Right kidney (tissue), 1 donor: ENCODE results near the gene RPS6KC1.
A peak's percentile ranks its signal among the peaks of the same experiment; 100 is the strongest.
"Not testable (repeated sequence)": the region's sequence is repeated elsewhere in the genome, so short reads cannot be mapped to it uniquely, and the experiment has no call there.

ENCODE experiments used
- DNase-seq: peaks from one replicate; pipeline ENCODE4 v3.0.0-alpha.2; 2016

RPS6KC1 gene

DNA sequence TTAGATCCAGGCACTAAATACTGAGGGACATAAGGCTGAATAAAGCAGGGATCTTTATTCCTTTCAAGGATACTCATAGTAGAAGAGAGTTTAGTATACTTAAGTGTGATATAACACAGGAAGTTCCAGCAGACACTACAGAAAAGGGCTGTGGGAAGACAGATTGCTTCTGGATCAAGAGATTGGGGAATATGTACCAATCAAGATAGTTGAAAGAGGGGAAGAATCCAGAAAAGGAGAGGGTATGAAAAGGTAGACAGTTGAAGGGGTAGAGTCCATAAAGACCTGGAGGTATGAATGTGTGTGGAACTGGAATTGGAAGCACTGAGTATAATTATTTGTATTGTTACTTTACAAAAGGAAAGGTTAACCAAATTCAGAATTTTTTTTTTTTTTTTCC, 2.4 kb downstream of the RPS6KC1 start:
- no peak for DNase-seq

DNA sequence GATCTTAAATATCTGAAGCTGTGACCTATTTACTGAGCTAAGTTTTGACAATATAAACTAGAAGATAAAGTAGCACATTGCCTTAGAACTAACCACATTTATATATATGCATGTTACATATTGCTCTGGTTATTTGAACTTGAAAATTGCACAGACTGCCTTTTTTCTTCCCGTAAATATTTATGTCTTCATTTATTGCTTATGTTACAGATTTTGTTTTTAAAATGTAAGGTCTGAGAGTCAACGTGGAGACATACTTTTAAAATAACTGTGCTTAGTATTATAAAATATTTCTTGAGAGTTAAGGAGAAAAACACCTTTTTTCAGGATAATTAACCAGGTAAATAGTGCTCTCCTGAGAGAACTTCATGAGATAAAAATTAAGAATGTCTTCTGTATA, 3.1 kb downstream of the RPS6KC1 start:
- DNase-seq = no peak

DNA sequence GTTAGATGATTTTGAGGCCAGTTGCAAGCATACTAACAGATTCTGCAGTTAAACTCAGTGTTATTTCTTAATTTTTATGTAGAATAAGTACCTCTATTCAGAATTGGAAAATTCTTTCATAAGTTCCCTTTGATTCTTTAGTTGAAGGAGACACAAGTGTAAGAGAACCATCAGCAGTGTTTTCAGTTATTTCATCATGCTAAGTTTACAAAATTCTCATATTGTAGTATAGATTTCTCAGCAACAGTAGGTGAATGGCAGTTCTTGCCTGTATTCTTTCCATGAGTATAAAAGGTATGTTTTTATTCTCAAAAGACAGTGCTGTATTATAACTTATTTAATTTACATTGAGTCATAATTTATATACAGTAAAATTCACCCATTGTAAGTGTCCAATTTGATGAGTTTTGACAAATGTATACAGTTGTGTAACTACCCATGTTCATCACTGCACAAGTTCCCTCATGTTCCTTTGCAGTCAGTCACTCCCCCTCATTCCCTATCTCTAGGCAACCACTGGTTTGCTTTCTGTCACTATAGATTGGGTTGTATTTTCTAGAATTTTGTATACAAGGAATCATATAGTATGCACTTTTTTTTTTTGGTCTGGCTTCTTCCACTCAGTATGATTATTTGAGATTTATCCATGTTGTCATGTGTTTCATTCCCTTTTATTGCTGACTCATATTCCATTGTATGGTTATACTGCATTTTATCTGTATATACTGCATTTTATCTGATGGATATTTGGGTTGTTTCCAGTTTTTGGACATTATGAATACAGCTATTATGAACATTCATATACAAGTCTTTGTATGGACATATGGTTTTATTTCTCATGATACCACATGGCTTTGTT, 3.9 kb downstream of the RPS6KC1 start:
- no peak for DNase-seq

DNA sequence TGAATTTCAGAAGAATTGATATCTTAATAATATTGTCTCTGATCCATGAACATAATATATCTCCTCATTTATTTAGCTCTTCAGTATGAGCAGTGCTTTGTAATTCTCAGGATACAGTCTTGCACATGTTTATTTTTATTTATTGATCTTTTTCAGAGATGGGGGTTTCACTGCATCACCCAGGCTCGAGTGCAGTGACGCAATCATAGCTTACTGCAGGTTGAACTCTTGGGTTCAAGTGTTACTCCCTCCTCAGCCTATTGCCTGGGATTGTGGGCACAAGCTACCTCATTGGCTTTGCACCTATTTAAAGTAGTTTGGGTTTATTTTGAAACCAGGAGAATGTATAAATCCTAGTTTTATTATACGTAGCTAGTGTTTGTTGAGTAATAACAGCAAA, 4.7 kb downstream of the RPS6KC1 start:
- no peak for DNase-seq

DNA sequence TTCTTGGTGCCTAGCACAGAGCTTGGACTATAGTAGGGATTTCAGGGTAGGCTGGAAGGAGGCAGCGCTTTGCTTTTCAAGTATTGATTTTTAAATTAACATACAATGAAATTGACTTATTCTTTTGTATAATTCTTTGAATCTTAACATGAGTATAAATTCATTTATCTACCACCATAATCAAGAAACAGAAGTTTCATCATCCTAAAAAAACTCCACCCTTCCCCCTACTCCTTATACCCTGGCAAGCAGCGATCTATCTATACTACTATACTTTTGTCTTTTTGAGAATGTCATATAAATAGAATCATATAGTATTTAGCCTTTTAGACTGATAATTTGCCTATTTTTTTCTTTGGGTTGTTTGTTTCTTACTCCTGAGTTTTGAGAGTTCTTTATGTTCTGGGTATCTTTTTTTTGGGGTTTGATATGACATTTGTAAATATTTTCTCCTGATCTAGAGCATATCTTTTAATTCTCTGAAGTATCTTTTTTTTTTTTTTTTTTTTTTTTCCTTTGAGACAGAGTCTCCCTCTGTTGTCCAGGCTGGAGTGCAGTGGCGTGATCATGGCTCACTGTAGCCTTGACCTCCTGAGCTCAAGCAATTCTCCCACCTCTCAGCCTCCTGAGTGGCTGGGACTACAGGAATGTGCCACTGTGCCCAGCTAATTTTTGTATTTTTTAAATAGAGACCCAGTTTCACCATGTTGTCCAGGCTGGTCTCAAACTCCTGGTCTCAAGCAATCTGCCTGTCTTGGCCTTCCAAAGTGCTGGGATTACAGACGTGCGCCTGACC, 6.4 kb downstream of the RPS6KC1 start:
- DNase-seq = no peak

DNA sequence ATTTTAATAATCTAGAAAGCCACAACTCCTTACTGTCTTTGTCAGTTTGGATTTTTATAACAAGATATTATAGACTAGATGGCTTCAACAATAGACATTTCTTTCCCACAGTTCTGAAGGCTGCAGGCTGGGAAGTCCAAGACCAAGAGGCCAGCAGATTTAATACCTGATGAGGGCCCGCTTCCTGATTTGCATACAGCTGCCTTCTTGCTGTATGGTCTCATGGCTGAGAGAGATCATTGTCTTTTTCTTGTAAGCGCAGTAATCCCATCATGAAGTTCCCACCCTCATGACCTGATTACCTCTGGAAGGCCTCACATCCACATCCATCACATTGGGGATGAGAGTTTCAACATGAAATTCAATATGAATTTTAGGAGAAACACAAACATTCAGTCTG, 9.8 kb downstream of the RPS6KC1 start:
- DNase-seq = no peak

DNA sequence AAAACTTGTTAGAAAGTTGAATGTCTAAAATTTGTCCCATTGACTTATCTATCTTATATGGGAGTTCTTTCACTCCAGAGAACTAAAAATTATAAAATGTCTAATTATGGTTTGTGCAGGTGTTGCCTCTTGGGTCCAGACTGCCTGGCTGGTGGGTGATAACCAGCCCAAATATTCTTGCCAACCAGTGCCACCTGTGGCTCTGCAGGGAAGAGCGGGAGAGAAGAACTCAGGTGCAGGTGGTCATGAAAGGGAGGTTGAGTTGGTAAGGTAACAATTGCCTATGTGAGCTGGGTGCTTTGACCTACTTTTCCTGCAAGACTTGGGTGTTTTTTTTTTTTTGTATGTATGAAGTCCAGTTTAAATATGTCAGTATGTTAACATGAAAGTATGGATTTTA, 10.2 kb downstream of the RPS6KC1 start:
- DNase-seq = no peak

DNA sequence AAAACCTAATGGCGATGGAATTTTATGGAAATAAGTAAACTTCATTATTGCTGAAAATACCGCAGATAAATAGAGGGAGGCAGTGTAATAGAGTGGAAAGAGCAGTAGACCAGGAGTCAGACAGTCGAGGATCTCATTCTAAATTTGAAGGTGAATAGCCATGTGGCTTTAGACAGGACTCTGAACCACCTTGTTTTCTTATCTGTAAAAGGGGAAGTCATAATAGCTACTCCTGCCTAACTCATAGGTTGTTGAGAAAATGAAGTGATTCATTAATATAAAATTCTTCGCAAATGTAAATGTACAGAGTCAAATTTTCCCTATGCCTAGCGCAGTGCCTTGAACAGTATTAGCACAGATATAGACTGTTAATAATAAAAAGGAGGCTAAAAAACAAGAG, 14.8 kb downstream of the RPS6KC1 start:
- DNase-seq = no peak

DNA sequence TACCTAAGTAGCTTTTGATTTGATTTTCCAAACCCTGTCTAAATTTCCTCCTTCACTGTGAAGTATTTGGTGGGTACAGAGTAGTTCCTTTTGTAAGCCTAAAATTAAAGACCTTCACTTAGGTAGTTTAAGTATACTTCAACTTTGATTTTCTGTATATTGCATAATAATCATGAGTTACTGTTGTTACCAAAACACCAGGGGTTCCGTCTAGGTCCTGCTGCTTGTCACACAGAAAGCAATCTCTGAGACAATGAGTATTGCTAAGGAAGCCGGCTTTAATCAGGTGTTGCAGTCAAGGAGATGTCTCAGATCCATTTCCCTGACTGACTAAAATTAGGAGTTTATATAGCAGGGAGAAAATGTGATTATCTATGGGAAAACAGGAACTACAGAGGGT, 15.3 kb downstream of the RPS6KC1 start:
- DNase-seq = no peak

DNA sequence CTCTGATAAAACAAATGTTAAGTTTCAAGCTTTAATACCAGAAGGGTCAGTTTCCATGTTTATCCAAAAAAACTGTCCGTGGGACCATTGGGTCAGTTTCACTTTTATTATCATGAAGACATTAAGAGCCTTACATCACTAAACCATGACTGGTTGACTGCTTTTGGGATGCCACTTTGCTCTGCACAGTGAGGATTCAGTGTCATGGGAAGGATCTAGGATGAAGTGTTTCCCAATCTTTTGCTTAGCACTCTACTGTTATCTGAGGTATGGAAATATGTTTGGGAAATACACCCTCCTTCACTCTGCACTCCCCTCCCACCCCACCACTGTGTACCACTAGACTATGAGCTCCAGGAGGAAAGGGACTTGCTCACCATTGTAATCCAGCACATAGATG, 16.3 kb downstream of the RPS6KC1 start:
- DNase-seq = no peak

DNA sequence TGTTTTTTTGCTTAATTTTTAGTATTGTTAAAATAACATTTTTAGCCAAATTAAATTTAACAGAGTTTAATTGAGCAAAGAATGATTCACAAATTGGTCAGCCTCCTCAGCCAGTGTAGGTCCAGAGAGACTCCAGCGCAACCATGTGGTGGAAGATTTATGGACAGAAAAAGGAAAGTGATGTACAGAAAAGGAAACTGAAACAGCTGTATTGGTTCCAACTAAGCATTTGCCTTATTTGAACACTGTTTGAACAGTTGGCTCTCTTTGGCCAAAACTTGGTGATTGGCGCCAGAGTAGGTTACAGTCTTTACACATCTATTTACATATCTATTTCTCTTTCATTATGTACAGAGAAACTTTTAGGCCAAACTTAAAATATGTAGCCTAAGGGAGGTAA, 19.4 kb downstream of the RPS6KC1 start:
- peak; percentile 2 for DNase-seq

DNA sequence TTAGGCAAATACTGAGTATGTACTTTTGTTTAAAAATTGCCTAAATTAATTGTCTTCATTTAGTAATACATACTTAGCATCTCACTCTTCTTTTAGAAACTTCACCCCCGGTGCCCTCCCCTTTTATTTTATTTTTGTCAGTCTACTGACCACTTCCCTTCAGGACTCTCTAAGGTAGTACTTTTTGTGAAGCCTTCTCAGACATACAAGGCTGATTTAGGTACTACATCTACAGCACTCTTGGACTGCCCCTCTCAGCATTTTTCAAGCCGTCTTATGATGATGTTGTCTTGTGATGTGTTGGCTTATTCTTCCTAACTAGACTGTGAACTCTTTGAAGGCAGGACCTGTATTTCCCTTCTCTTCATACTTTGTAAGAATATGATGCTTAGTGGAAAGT, 24.7 kb downstream of the RPS6KC1 start:
- DNase-seq = no peak

DNA sequence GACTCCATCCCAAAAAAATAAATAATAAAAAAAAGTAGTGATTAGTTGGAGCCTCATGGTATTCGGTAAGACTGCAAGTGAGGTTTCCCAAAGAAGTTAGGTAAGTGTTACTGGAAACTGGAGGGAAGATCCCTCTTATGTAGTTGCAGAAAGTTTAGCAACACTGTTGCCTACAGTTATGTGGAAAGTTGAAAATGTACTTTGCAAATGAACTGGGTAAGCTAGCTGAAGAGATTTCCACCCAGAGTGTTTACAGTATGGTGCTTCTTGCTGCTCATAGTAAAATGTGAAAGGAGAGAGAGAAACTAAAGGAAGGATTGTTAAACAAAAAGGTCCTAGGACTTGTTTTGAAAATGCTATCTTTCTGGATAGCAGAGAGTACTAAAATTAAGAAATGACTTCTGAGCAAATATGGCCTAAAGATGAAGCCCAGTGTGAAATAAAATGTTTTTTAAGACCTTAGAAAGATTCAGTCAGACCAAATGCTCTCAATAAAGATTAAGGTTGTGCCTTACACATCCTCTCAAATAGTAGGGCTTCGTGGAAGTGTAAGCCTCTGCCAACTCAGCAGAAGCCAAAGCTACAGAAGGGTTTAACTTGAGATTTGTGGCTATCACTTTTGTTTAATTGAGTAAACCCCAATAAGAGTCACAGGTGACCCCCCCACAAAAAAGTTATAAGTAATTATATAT, 31.5 kb downstream of the RPS6KC1 start:
- no peak for DNase-seq

DNA sequence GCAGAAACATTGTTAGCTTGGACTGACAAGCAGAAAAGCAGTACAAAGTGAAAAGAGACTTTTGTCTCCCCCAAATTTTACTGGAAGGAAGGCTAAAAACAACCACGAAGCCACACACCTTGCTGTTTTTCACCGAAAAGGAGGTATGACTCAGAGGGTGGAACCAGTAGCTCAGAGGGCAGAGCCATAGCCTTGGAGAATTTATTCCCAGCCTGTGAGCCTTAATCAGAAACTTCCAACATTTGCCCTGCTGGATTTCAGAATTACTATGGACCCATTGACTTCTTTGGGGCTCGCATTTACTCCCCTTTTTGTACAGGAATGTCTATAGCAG, 32.0 kb downstream of the RPS6KC1 start:
- no peak for DNase-seq

DNA sequence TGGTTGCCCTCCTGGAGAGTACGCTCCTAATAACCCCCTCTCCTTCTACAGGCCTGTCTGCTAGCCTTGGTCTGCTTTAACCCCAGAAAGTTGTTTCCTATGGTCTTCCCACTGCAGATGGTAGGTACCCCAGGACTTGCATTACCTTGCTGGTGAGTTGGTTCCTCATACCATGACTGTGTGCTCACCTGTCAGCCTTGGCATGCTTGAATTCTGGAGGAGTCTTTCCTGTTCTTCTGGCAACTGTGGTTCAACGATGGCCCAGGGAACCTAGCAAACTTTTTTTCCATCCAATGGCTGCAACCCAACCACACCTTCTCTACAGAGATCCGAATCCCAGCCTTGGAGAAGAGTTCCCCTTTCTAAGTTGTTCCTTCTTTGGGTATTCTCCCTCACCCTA, 36.9 kb downstream of the RPS6KC1 start:
- DNase-seq = no peak

DNA sequence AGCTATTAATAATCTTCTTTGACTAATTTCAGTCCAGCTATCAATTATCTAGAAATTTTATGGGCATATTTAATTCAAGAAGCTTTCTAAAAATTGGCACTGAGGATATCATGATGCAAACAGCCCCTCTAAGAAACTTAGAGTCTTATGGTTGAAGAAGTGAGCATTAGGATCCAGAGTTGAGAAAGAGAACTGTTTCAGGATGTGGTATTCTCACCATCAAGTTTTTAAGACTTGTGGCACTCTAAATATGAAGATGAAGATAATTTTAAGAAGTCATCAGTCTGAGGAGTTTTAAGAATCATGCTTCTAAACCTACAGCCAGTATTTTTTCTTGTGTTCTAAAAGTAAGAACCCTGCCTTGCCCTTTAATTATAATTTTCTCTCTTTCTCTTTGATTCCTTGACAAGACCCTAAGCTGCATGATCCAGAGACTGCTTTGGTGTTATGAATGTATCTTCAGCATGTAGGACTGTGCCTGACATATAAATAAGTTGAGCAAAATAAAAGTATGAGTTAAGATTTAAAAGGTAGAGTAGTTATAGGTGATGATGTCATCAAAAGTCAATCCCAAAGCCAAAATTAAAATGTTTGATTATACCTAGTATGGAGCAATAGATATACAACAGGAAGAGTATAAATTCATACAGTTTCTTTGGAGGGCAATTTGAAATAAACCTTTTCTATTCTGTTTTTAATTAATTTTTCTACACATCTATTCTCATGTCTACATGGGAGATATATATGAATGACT, 39.1 kb downstream of the RPS6KC1 start:
- DNase-seq = no peak

DNA sequence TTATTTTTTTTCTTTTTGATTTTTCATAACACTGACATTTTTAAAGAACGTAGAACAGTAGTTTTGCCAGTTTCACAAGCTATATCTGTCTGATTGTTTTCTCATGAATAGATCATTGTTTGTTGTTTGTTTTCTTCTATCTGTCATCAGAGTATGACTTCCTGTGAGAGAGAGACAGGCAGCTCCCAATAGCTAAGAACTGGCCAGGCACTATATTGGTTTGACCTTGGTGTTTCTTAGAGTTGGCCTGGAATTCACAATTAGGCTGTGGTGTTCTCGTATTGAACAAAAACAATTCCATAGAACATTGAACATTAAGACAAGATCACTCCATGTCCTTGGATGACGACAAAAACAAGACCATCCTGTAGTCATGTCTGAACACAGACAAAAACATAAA, 43.4 kb downstream of the RPS6KC1 start:
- no peak for DNase-seq

DNA sequence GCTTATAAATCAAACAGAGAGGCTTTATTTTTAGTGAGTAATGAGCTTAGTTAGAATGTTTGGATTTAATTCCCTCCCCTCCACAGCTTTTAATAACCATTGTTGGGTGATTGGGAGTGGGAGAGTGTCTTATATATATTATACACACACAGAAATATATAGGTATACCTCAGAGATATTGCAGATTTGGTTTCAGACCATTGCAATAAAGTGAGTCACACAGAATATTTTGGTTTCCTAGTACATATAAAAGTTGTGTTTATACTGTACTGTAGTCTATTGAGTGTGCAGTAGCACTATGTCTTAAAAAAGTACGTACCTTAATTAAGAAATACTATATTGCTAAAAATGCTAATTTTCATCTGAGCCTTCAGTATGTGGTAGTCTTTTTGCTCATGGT, 44.4 kb downstream of the RPS6KC1 start:
- no peak for DNase-seq

DNA sequence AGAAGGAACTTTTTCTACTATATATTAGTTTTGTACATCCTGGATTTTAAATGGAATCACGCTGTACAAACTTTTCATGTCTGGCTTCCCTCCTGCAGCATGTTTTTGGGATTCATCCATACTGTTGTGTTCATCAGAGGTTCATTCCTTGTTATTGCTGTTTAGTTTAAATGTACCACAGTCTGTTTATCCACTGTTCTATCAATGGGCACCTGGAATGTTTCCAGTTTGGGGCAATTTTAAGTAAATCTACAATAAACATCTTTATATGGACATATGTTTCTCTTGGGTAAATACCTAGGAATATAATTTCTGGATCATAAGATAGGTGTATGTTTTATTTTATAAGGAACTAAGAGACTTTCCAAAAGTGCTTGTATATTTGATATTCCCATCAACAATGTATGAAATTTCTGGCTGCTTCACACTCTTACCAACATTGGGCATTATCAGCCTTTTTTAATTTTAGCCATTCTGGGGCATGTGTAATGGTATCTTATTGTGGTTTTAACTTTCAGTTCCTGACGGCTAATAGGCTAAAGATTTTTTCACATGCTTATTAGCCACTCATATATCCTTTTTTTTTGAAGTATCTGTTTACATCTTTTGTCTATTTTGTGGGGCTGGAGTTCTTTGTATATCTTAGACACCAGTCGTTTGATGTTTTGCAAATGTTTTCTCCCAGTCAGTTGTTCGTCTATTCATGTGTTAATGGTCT, 48.8 kb downstream of the RPS6KC1 start:
- DNase-seq = no peak

DNA sequence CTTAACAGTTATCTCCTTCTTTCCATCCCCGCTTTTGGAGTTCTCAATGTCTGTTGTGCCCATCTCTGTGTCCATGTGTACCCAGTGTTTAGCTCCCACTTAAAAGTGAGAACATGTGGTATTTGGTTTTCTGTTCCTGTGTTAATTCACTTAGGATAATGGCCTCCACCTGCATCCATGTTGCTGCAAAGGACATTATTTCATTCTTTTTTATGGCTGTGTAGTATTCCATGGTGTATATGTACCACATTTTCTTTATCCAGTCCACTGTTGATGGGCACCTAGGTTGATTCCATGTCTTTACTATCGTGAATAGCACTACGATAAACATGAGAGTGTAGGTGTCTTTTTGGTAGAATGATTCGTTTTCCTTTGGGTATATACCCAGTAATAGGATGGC, 49.5 kb downstream of the RPS6KC1 start:
- not testable (repeated sequence) for DNase-seq

DNA sequence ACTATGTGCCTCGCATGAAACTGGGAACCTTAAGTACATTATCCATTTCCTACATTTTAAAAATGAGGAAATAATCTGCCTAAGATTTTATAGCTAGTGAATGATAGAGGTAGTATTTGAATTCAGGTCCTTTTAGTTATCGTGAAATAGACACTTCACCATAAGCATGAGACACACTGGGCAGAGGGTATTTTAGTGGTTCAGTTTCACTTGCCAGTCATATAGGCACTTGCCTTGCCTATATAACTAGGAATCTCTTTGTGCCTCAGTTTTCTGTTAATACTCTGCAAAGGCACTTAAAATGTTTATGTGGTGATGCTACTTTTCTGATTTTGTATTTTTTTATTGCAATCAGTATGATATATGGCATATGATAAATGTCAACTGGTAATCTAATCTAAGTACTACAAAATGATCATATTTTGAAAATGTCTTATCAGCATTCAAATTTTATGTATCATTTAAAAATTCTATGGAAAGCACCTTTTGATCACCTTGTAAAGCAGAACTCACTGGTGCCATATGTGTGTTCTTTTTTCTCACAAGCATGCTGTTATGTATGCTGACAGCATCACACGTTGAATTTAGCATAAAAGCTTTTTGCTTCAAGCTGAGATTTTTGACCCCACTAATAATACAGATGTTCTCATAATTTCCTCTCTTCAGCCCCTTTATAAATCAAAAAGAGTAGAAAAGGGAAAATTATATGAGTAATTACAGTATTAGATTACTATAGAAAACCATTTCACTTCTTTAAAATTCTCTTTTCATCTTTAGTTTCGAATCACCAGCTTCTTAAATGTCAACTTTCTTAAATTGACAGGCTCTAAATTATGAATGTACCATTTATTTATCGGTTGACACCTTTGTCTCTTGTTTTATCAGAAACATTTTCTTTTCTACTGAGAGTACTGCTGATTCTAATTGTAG, 52.6 kb downstream of the RPS6KC1 start:
- DNase-seq = no peak
